Endodermal cell (in vitro differentiated cells): ENCODE measurements around the gene PSMA4. TPM values are rescaled to one million over a fixed set of nuclear protein-coding genes. Genes with fewer than 3 reads are reported as not detected.

Source experiments
- DNase-seq: peaks from one replicate; pipeline ENCODE4 v3.0.0-alpha.2; 2017
- H3K27ac ChIP-seq: 2 replicates; pipeline ENCODE4 v1.5.1; 2013; ENCODE audit warnings: mild to moderate bottlenecking, low read depth, low read length, moderate library complexity
- H3K27me3 ChIP-seq: 2 replicates; pipeline ENCODE4 v1.6.1; 2013; ENCODE audit warnings: mild to moderate bottlenecking, low read length, moderate library complexity; ENCODE audit not compliant: insufficient read depth, control insufficient read depth, poor library complexity, severe bottlenecking
- H3K36me3 ChIP-seq: 2 replicates; pipeline ENCODE4 v1.7.0; 2013; ENCODE audit warnings: mild to moderate bottlenecking, low read length, moderate library complexity; ENCODE audit not compliant: control insufficient read depth, insufficient read depth
- H3K4me1 ChIP-seq: one replicate; pipeline ENCODE4 v1.7.0; 2013; ENCODE audit warnings: low read length; ENCODE audit not compliant: control insufficient read depth, insufficient read depth
- H3K4me3 ChIP-seq: 2 replicates; pipeline ENCODE4 v1.5.1; 2013; ENCODE audit warnings: mild to moderate bottlenecking, low read length, moderate library complexity
- H3K9ac ChIP-seq: 2 replicates; pipeline ENCODE4 v1.6.1; 2013; ENCODE audit warnings: mild to moderate bottlenecking, low read length, moderate library complexity; ENCODE audit not compliant: poor library complexity, severe bottlenecking; ENCODE audit errors: extremely low read depth
- H3K9me3 ChIP-seq: 2 replicates; pipeline ENCODE4 v1.6.1; 2013; ENCODE audit warnings: mild to moderate bottlenecking, low read length, moderate library complexity; ENCODE audit not compliant: control insufficient read depth
- H3K27ac Mint-ChIP-seq: 2 replicates; pipeline ENCODE4 v1.8.0; 2020; ENCODE audit warnings: mixed read lengths
- H3K27me3 Mint-ChIP-seq: 2 replicates; pipeline ENCODE4 v1.8.0; 2021; ENCODE audit warnings: mild to moderate bottlenecking, mixed read lengths; ENCODE audit not compliant: insufficient read depth
- H3K36me3 Mint-ChIP-seq: 2 replicates; pipeline ENCODE4 v1.8.0; 2020; ENCODE audit warnings: low read depth, mixed read lengths
- H3K4me1 Mint-ChIP-seq: 2 replicates; pipeline ENCODE4 v1.8.0; 2020; ENCODE audit warnings: mixed read lengths
- H3K4me3 Mint-ChIP-seq: 2 replicates; pipeline ENCODE4 v1.8.0; 2020; ENCODE audit warnings: mild to moderate bottlenecking, moderate library complexity, mixed read lengths
- H3K9me3 Mint-ChIP-seq: 2 replicates; pipeline ENCODE4 v1.8.0; 2020; ENCODE audit warnings: mild to moderate bottlenecking, mixed read lengths
- WGBS, 2 experiments: methylation state at CpG; one replicate each; pipeline versions ENCODE4 v1.1.5 to v1.1.7; 2013; ENCODE audit warnings: missing lambda C conversion rate in 2 of 2, mixed read lengths in 1 of 2; ENCODE audit not compliant: insufficient coverage in 1 of 2, insufficient read length in 1 of 2; 5-methylcytosine and 5-hydroxymethylcytosine counted together
- total RNA-seq, 2 donors: library from RNA; stranded (reverse); fragmentation: NEBNext Ultra II Directional in 1 of 2; extraction: Animal tissue kit (Norgen Biotek cat#: 25700) in 1 of 2; gene quantifications; 2 replicates in 1 of 2; 3 replicates in 1 of 2; pipeline ENCODE4 v1.2.1, GENCODE V29; 2021
- TF ChIP-seq, protein P1 (sequence below): fragments of 200-600 bp; sonication (generic); conservative IDR thresholded peaks from 2 replicates; pipeline ENCODE4 v1.5.0; 2021; ENCODE audit warnings: antibody characterized with exemption, mild to moderate bottlenecking

PSMA4 gene
- total RNA-seq, 2 donors from 2014 or later = 250 to 254 TPM

DNA sequence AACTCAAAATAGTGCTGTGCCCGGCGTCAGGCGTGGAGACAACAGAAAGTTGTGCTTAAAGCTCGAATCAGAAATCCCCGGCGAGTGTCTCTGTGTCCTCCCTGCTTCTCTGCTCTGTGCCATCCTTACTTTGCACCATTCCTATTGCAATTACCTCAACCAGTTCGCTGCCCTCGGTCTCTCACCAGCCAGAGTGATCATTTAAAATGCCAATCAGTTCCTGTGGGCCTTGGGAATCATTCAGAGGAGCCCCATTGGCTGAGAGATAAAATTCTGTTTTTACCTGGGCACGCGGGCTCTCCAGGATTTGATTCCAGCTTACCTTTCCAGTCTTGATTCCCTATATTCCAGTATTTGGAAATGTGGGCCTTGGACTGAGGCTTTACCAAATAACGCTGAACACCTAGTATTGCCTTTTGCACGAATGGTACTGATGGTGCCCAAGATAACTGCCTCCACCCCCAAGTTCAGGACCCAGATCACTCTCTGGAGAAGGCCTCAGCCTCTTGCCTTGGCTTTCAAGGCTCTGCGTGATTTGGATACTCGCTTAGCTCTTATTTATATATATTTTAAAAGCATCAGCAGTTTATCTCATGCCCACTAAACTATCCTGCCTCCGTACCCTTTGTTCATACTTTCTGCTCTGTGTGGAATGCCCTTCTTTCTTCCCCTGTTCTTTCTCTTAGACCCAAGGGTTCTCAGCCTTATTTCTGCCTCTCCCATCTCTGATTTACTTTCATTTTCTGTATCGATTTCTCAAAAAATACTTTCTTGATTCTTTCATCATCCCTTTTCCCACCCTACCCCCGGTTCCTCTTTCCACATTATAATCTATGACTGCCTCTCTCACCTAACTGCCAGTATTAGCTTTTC is 863 bp downstream of the PSMA4 start:
- DNase-seq = no peak
- 18 to 26% methylated on average over 10 to 17 of the region's 17 CpGs for WGBS, 2 experiments
- Mint-ChIP-seq H3K27ac (peak overlapping the region; percentile 100), H3K27me3 (no peaks in the 10 kb centered on the region), H3K36me3 (peaks cover 34% of the 10 kb centered on the region), H3K4me1 (peaks cover 14% of the 10 kb centered on the region), H3K4me3 (peak overlapping the region; percentile 85), H3K9me3 (no peaks in the 10 kb centered on the region)
- TF ChIP-seq, protein P1, sequence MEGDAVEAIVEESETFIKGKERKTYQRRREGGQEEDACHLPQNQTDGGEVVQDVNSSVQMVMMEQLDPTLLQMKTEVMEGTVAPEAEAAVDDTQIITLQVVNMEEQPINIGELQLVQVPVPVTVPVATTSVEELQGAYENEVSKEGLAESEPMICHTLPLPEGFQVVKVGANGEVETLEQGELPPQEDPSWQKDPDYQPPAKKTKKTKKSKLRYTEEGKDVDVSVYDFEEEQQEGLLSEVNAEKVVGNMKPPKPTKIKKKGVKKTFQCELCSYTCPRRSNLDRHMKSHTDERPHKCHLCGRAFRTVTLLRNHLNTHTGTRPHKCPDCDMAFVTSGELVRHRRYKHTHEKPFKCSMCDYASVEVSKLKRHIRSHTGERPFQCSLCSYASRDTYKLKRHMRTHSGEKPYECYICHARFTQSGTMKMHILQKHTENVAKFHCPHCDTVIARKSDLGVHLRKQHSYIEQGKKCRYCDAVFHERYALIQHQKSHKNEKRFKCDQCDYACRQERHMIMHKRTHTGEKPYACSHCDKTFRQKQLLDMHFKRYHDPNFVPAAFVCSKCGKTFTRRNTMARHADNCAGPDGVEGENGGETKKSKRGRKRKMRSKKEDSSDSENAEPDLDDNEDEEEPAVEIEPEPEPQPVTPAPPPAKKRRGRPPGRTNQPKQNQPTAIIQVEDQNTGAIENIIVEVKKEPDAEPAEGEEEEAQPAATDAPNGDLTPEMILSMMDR = peak; percentile 2
- H3K27me3 ChIP-seq = no peaks in the 10 kb centered on the region
- H3K27ac ChIP-seq = peak overlapping the region; percentile 94
- no peaks in the 10 kb centered on the region for H3K4me1 ChIP-seq
- H3K4me3 ChIP-seq = peak overlapping the region; percentile 98
- H3K9ac ChIP-seq = peak overlapping the region; percentile 84
- H3K9me3 ChIP-seq = no peaks in the 10 kb centered on the region
- peaks cover 43% of the 10 kb centered on the region for H3K36me3 ChIP-seq

DNA sequence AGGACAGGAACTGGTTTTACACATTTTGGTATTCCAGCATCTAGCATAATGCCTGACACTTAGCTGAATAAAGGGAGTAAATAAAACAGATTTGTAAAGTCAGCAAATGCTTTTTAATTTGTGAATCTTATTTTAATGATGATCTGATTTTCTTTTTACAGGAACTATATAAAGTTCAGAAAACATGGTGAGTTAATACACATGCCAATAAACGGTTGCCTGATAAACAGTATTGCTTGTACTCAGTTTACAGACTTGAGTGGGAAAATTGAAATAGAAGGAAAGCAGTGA is 1.4 kb downstream of the PSMA4 start:
- H3K4me1 ChIP-seq = no peaks in the 10 kb centered on the region
- peaks cover 14% of the 10 kb centered on the region for H3K4me1 Mint-ChIP-seq
- no peak for DNase-seq
- peak overlapping the region; percentile 98 for H3K4me3 ChIP-seq
- no peaks in the 10 kb centered on the region for H3K27me3 Mint-ChIP-seq
- peak overlapping the region; percentile 84 for H3K9ac ChIP-seq
- TF ChIP-seq, protein P1 = no peak
- H3K4me3 Mint-ChIP-seq = peak overlapping the region; percentile 85
- H3K27me3 ChIP-seq = no peaks in the 10 kb centered on the region
- H3K9me3 Mint-ChIP-seq = no peaks in the 10 kb centered on the region
- 91 to 100% methylated on average over 1 of the region's 1 CpG for WGBS, 2 experiments
- peaks cover 40% of the 10 kb centered on the region for H3K36me3 Mint-ChIP-seq
- no peak overlapping the region for H3K27ac ChIP-seq
- peaks cover 48% of the 10 kb centered on the region for H3K36me3 ChIP-seq
- no peaks in the 10 kb centered on the region for H3K9me3 ChIP-seq
- H3K27ac Mint-ChIP-seq = peak overlapping the region; percentile 49

DNA sequence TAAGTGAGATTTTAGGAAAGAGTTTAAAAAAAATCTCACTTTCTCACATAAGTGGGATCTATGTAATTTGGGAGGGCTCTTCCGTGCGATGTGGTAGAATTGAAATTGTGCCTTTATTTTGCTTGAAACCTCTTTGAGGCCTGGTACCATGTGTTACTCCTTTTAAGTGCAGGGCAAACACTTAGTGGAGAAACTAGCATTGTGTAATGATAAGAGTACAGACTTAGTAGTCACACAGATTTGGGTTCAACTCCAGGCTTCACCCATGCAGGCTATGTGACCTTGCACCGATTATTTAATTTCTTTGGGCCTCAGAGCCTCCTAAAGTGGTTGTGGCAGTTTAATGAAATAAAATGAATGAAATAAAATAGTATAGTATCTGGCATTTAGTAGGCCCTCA is 2.4 kb downstream of the PSMA4 start:
- WGBS, 2 experiments = 96 to 100% methylated on average over 3 of the region's 3 CpGs
- peaks cover 45% of the 10 kb centered on the region for H3K36me3 Mint-ChIP-seq
- H3K9me3 Mint-ChIP-seq = no peaks in the 10 kb centered on the region
- peaks cover 14% of the 10 kb centered on the region for H3K4me1 Mint-ChIP-seq
- H3K4me1 ChIP-seq = no peaks in the 10 kb centered on the region
- peak overlapping the region; percentile 85 for H3K4me3 Mint-ChIP-seq
- no peak overlapping the region for H3K27ac Mint-ChIP-seq
- H3K4me3 ChIP-seq = peak overlapping the region; percentile 98
- TF ChIP-seq, protein P1 = no peak
- peak overlapping the region; percentile 0 for H3K9ac ChIP-seq
- no peaks in the 10 kb centered on the region for H3K27me3 Mint-ChIP-seq
- no peak for DNase-seq
- H3K9me3 ChIP-seq = no peaks in the 10 kb centered on the region
- peaks cover 57% of the 10 kb centered on the region for H3K36me3 ChIP-seq
- H3K27me3 ChIP-seq = no peaks in the 10 kb centered on the region
- H3K27ac ChIP-seq = no peak overlapping the region
